Left lobe of liver (tissue), 2 donors: ENCODE data around the gene FKBP7. TPM values are rescaled to one million over a fixed set of nuclear protein-coding genes. Genes with fewer than 3 reads are reported as not detected.
"Not testable (repeated sequence)": the region's sequence is repeated elsewhere in the genome, so short reads cannot be mapped to it uniquely, and the experiment has no call there.

Experiments used
- ATAC-seq: fragments of 200-7000 bp; cut with Tn5 transposase; one replicate; pipeline ENCODE4 v1.9.1; 2020; ENCODE audit warnings: mild to moderate bottlenecking, moderate library complexity
- DNase-seq: peaks from one replicate; pipeline ENCODE4 v3.0.0-alpha.2; 2020; ENCODE audit warnings: low spot score
- total RNA-seq: library from RNA; stranded (reverse); gene quantifications from one replicate; pipeline ENCODE4 v1.2.1, GENCODE V29; 2021
- donor health status: DM: no; HTN: no; CAD: no; lungs with moderate emphysema.
- donor health status: DM: no; HTN: yes; CAD: no.

FKBP7 gene
- total RNA-seq, 1 donor from 2014 or later, result 3.4 TPM

GRCh38 chr2:178450524-178450773, 28.0 kb downstream of the FKBP7 start:
- ATAC-seq (no peak), DNase-seq (no peak)

- peak; percentile 48 for ATAC-seq
- peak; percentile 73 for DNase-seq
These were observed 28.5 kb downstream of the FKBP7 start for GRCh38 chr2:178449700-178450523.

- ATAC-seq (no peak), DNase-seq (no peak)
These were observed 29.3 kb downstream of the FKBP7 start for GRCh38 chr2:178448968-178449661.

- ATAC-seq, result no peak
These were observed 37.0 kb downstream of the FKBP7 start for GRCh38 chr2:178441426-178441825.

GRCh38 chr2:178436662-178437061, 41.7 kb downstream of the FKBP7 start:
- DNase-seq (no peak), ATAC-seq (no peak)

More at GRCh38 chr2:178441426-178441825, 37.0 kb downstream of the FKBP7 start:
- no peak for DNase-seq

- ATAC-seq (peak; percentile 20), DNase-seq (no peak)
These were observed 49.1 kb downstream of the FKBP7 start for GRCh38 chr2:178429336-178429735.

GRCh38 chr2:178428396-178428806, 50.0 kb downstream of the FKBP7 start:
- DNase-seq (no peak), ATAC-seq (peak; percentile 76)

- no peak for ATAC-seq
- DNase-seq, result no peak
These were observed 50.9 kb downstream of the FKBP7 start for GRCh38 chr2:178427458-178427857.

GRCh38 chr2:178426388-178426787, 52.0 kb downstream of the FKBP7 start:
- ATAC-seq, result no peak
- no peak for DNase-seq

GRCh38 chr2:178425255-178425827, 53.1 kb downstream of the FKBP7 start:
- no peak for DNase-seq
- no peak for ATAC-seq

GRCh38 chr2:178423746-178424145, 54.7 kb downstream of the FKBP7 start:
- ATAC-seq, DNase-seq: not testable (repeated sequence)

- no peak for DNase-seq
- ATAC-seq, result no peak
These were observed 56.3 kb downstream of the FKBP7 start for GRCh38 chr2:178422097-178422496.

- no peak for ATAC-seq
- no peak for DNase-seq
These were observed 57.9 kb downstream of the FKBP7 start for GRCh38 chr2:178420463-178420999.

GRCh38 chr2:178419123-178419522, 59.3 kb downstream of the FKBP7 start:
- no peak for ATAC-seq
- no peak for DNase-seq

- DNase-seq, result no peak
- ATAC-seq, result no peak
These were observed 60.0 kb downstream of the FKBP7 start for GRCh38 chr2:178418426-178418825.

GRCh38 chr2:178417916-178418315, 60.5 kb downstream of the FKBP7 start:
- no peak for DNase-seq
- ATAC-seq, result no peak

- ATAC-seq, result no peak
These were observed 62.4 kb downstream of the FKBP7 start for GRCh38 chr2:178415979-178416378.

GRCh38 chr2:178414266-178415247, 63.8 kb downstream of the FKBP7 start:
- DNase-seq, result peak; percentile 87

More at GRCh38 chr2:178415979-178416378, 62.4 kb downstream of the FKBP7 start:
- no peak for DNase-seq

More at GRCh38 chr2:178414266-178415247, 63.8 kb downstream of the FKBP7 start:
- ATAC-seq, result peak; percentile 98
